OCI-LY1 (cell line): Measurements from ENCODE around the gene RASA2.

Experiments used
- EZH2 ChIP-seq: fragments of 200-600 bp; sonication (generic), shearing (Covaris generic); IDR thresholded peaks from 2 replicates; pipeline ENCODE4 v1.8.0; 2017; ENCODE audit warnings: borderline replicate concordance, mixed run types, mild to moderate bottlenecking, antibody characterized with exemption, low read length, moderate library complexity, mixed read lengths
- TF ChIP-seq, protein P1 (sequence below): fragments of 200-600 bp; sonication (generic), shearing (Covaris generic); IDR thresholded peaks from 2 replicates; pipeline ENCODE4 v1.5.1; 2017; ENCODE audit warnings: mild to moderate bottlenecking, antibody characterized with exemption, low read length, moderate library complexity, mixed read lengths

GRCh38 chr3:141556034-141556433, 69.2 kb downstream of the RASA2 start:
- TF ChIP-seq, protein P1, sequence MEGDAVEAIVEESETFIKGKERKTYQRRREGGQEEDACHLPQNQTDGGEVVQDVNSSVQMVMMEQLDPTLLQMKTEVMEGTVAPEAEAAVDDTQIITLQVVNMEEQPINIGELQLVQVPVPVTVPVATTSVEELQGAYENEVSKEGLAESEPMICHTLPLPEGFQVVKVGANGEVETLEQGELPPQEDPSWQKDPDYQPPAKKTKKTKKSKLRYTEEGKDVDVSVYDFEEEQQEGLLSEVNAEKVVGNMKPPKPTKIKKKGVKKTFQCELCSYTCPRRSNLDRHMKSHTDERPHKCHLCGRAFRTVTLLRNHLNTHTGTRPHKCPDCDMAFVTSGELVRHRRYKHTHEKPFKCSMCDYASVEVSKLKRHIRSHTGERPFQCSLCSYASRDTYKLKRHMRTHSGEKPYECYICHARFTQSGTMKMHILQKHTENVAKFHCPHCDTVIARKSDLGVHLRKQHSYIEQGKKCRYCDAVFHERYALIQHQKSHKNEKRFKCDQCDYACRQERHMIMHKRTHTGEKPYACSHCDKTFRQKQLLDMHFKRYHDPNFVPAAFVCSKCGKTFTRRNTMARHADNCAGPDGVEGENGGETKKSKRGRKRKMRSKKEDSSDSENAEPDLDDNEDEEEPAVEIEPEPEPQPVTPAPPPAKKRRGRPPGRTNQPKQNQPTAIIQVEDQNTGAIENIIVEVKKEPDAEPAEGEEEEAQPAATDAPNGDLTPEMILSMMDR, result no peak
- TF ChIP-seq EZH2, result no peak
